GM13976 (cell line): ENCODE data around the gene CDK5RAP2.

Source experiments
- DNase-seq: peaks from one replicate; pipeline ENCODE4 v3.0.0; 2012; ENCODE audit warnings: low spot score
- CTCF ChIP-seq: IDR thresholded peaks from 2 replicates; pipeline ENCODE4 v1.5.1; 2012; ENCODE audit warnings: borderline replicate concordance, mild to moderate bottlenecking; ENCODE audit not compliant: insufficient read depth; ENCODE audit errors: extremely low read depth, missing control alignments, control extremely low read depth
- in situ Hi-C: fragments of 300-500 bp; cut with MboI; formaldehyde crosslinking; loops from one replicate; pipeline ENCODE4 v1.12.0; 2022; ENCODE audit warnings: low sequenced_read_pairs, mixed read lengths, inconsistent platforms; ENCODE audit not compliant: unreplicated experiment

Gene CDK5RAP2

DNA sequence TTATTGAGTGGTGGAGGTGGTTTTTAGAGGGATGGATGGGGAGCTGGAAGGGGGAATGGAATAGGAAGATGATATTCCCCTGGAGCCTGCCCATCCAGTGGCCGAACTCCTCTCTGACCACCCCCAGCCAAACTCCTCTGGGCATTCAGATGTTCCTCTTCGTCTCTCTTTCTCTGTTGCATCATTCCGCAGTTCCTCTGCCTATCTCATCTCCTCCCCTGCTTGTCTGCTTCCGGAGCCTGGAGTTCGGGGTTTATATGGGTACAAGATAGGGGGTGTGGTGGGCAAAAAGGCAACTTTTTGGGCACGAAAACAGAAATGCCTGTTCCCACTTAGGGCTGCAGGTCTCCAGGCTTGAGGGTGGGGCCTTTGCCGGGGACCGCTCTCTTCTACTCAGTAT is 12.2 kb upstream of the CDK5RAP2 start:
- in situ Hi-C loops, result no loop called here
- DNase-seq, result no peak
- no peak for TF ChIP-seq CTCF

DNA sequence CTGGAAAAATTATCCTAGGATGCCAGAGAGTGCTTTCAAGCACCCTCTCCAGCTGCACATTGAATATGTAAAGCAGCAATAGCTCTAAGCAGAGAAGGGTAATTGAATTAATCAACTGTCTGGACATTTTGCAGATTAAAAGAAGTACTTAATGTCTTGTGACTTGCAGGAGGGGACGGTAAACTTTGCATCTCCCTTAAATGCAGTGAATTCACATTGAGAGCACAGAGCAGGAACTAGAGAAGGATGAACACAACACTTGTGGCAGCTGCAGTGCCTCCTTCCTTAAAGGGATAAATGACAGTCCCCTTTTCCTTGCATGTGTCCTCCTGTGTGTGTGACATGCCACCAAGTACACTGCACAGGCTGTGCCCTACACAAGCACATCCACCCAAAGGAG is 7.4 kb upstream of the CDK5RAP2 start:
- no peak for DNase-seq
- in situ Hi-C loops, result no loop called here

DNA sequence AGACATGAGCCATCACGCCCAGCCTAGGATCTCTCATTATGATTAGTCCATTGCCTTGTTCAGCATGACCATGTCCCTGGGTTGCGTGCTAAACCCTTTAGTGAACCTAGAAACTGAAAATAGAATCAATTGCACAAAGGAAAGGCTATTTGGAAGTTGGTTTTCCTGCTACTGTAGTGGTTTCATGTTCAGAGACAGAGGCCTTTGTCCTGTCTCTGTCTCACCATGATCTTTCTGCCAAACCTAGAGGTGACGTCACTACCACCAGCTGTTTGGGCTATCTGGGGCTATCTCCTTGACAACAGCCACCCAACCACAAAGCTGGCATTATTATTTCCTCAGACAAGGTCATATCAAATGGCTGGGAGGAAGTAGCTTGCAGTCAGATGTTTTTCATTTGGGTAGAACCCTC is 4.0 kb upstream of the CDK5RAP2 start:
- in situ Hi-C loops, result no loop called here
- no peak for TF ChIP-seq CTCF
- DNase-seq, result peak; percentile 47

More for the DNA sequence above, 7.4 kb upstream of the CDK5RAP2 start:
- TF ChIP-seq CTCF, result no peak

DNA sequence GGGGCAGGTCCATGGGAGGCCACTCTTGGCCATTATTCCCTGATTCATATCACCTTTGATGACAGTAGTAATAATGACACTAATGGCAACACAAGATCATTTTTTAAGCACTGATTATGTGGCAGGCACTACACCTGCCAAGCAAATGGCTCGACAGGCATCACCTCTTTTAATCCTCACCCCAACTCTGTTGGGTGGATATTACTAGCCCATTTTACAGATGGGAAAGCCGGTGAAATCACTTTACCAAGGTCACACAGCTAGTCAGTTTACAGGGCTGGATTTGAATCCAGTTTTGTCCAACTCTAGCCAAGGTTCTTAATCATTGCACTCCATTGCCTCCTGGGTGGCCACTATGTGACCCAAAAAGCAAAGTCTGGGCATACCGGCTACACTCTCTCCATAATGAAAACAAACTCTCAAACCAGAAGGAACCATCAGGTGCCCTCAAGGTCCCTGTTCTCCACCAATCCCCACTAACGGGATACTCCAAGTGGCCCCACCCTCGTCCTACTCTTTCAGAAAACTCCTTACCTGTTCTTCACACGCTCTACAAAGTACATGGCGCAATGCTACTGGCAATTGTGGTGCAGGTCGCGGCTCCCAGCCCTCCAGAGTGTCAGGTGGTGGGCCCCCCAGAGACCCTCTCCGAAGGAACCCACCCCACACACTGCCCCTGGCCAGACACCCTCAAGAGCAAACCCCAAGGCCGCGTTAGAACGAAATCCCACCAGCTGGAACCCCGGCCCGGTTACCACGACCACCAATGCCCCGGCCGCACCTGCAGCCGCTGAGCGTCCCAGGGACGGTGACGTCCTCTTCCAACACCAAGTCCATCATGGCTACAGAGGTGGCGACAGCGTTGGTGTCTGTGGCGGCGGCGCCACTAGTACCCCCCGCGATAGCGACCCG is 572 bp downstream of the CDK5RAP2 start:
- no peak for TF ChIP-seq CTCF
- peak; percentile 38 for DNase-seq
- in situ Hi-C loops, result no loop called here

DNA sequence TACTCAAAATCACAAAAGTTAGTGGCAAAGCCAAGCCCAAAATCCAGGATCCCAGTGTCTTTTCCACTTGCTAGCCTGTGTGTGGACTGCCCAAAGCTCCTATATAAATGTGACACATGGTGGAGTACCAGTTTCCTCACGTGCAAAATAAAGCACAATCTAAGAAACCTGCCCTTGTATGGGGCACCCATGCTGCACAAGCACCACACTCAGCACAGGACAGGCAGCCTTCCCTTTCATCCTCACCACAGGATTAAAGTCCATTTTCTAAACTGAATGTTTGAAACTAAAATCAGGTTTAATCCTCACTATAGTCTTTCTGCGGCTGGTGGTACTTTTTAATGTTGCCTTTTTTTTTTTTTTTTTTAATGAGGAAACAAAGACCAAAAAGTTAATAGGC is 5.5 kb downstream of the CDK5RAP2 start:
- no peak for TF ChIP-seq CTCF
- DNase-seq, result no peak
- in situ Hi-C loops, result no loop called here

- in situ Hi-C loops, result no loop called here
- DNase-seq, result no peak
- no peak for TF ChIP-seq CTCF
These were observed 7.5 kb downstream of the CDK5RAP2 start for GRCh38 chr9:120572472-120572871.
